GM21529 (cell line): ENCODE data around the gene TMEM106C.

Experiments
- ATAC-seq: cut with Tn5 transposase; IDR thresholded peaks from one replicate; pipeline ENCODE4 v1.9.1; 2021; ENCODE audit not compliant: unreplicated experiment

The TMEM106C gene

GRCh38 chr12:48015129-48015528, 51.7 kb downstream of the TMEM106C start:
- no peak for ATAC-seq

- no peak for ATAC-seq
Measured at GRCh38 chr12:48015954-48016353, 52.6 kb downstream of the TMEM106C start.

- ATAC-seq = no peak
Measured at GRCh38 chr12:48016373-48017020, 53.1 kb downstream of the TMEM106C start.

- no peak for ATAC-seq
Measured at GRCh38 chr12:48017496-48017895, 54.1 kb downstream of the TMEM106C start.

GRCh38 chr12:48017921-48018617, 54.7 kb downstream of the TMEM106C start:
- no peak for ATAC-seq
